ENCODE results near the gene BTG2.
A peak's percentile ranks its signal among the peaks of the same experiment; 100 is the strongest.
"Not testable (repeated sequence)": the region's sequence is repeated elsewhere in the genome, so short reads cannot be mapped to it uniquely, and the experiment has no call there.

BTG2 gene

GRCh38 chr1:203304919-203305808, at the start of gene BTG2:
BTG2 (plus strand) TSS chr1:203305519; CDS start chr1:203305607, 88 bp downstream.
- peak; percentile 85 for DNase-seq

- DNase-seq = not testable (repeated sequence)
Measured at GRCh38 chr1:203256636-203257035, 48.7 kb upstream of the BTG2 start.

GRCh38 chr1:203263496-203263895, 41.8 kb upstream of the BTG2 start:
- no peak for DNase-seq

GRCh38 chr1:203264052-203264501, 41.2 kb upstream of the BTG2 start:
- DNase-seq = no peak

- DNase-seq = no peak
Measured at GRCh38 chr1:203265541-203265940, 39.8 kb upstream of the BTG2 start.

- DNase-seq = not testable (repeated sequence)
Measured at GRCh38 chr1:203266140-203266539, 39.2 kb upstream of the BTG2 start.

GRCh38 chr1:203267347-203267846, 37.9 kb upstream of the BTG2 start:
- DNase-seq = peak; percentile 85

GRCh38 chr1:203267912-203268311, 37.4 kb upstream of the BTG2 start:
- no peak for DNase-seq

- peak; percentile 65 for DNase-seq
Measured at GRCh38 chr1:203268901-203269653, 36.2 kb upstream of the BTG2 start.

- DNase-seq = no peak
Measured at GRCh38 chr1:203269654-203270020, 35.7 kb upstream of the BTG2 start.

GRCh38 chr1:203270448-203270847, 34.9 kb upstream of the BTG2 start:
- DNase-seq = no peak

GRCh38 chr1:203271018-203271743, 34.1 kb upstream of the BTG2 start:
- DNase-seq = peak; percentile 54

GRCh38 chr1:203271962-203272632, 33.2 kb upstream of the BTG2 start:
- DNase-seq = no peak

GRCh38 chr1:203272633-203273205, 32.6 kb upstream of the BTG2 start:
- DNase-seq = no peak

GRCh38 chr1:203273206-203273868, 32.0 kb upstream of the BTG2 start:
- DNase-seq = peak; percentile 74

GRCh38 chr1:203273869-203274602, 31.3 kb upstream of the BTG2 start:
- no peak for DNase-seq

GRCh38 chr1:203274603-203275381, 30.5 kb upstream of the BTG2 start:
- no peak for DNase-seq

- DNase-seq = no peak
Measured at GRCh38 chr1:203275656-203276272, 29.6 kb upstream of the BTG2 start.

GRCh38 chr1:203276408-203276807, 28.9 kb upstream of the BTG2 start:
- DNase-seq = no peak
